PC-9 (cell line): ENCODE data around the gene RFXANK. TPM values are rescaled to one million over a fixed set of nuclear protein-coding genes. Genes with fewer than 3 reads are reported as not detected.

Experiments
- BruUV-seq: library from RNA; stranded (reverse); fragments of 400-500 nt; replicated peaks from 2 replicates; lab custom pipeline; 2021; lab: Mats Ljungman, UMichigan
- CTCF ChIA-PET: fragments of 300-600 bp; sonication (Branson Sonifier 250); formaldehyde crosslinking; loops from one replicate; lab custom pipeline; 2022; ENCODE audit warnings: antibody characterized with exemption; lab: Charles Lee
- POLR2A ChIA-PET: fragments of 300-600 bp; sonication (Branson Sonifier 250); formaldehyde crosslinking; loops from one replicate; lab custom pipeline; 2022; ENCODE audit warnings: antibody characterized with exemption; ENCODE audit not compliant: unreplicated experiment; lab: Charles Lee
- DNase-seq, 2 experiments: peaks; one replicate each; pipeline versions ENCODE4 v3.0.0 to v3.0.0-alpha.2; 2015 to 2022; ENCODE audit warnings: mixed read lengths in 1 of 2
- H2AFZ ChIP-seq: fragments of 200-600 bp; sonication (generic); 2 replicates; pipeline ENCODE4 v1.8.1; 2017; ENCODE audit warnings: antibody characterized with exemption
- H3F3A ChIP-seq: fragments of 200-600 bp; sonication (generic); 2 replicates; pipeline ENCODE4 v1.8.1; 2017; ENCODE audit warnings: antibody characterized with exemption, mild to moderate bottlenecking, low read depth; ENCODE audit not compliant: insufficient read depth
- H3K27ac ChIP-seq: fragments of 200-600 bp; sonication (generic); 2 replicates; pipeline ENCODE4 v1.6.1; 2016; ENCODE audit warnings: mixed run types
- H3K27me3 ChIP-seq: fragments of 200-600 bp; sonication (generic); 2 replicates; pipeline ENCODE4 v1.6.1; 2016; ENCODE audit warnings: low read depth, mixed run types; ENCODE audit not compliant: insufficient read depth
- H3K36me3 ChIP-seq: fragments of 200-600 bp; sonication (generic); 2 replicates; pipeline ENCODE4 v1.6.1; 2016; ENCODE audit warnings: low read depth, mixed run types
- H3K4me1 ChIP-seq: fragments of 200-600 bp; sonication (generic); replicated peaks from 2 replicates; pipeline ENCODE4 v1.6.1; 2016; ENCODE audit warnings: mixed run types; ENCODE audit not compliant: insufficient read depth
- H3K4me2 ChIP-seq: fragments of 200-600 bp; sonication (generic); 2 replicates; pipeline ENCODE4 v1.6.1; 2017; ENCODE audit warnings: mixed run types
- H3K4me3 ChIP-seq: fragments of 200-600 bp; sonication (generic); 2 replicates; pipeline ENCODE4 v1.6.1; 2016; ENCODE audit warnings: mixed run types
- H3K79me2 ChIP-seq: fragments of 200-600 bp; sonication (generic); 2 replicates; pipeline ENCODE4 v1.6.1; 2017; ENCODE audit warnings: low read depth, mixed run types
- H3K9me2 ChIP-seq: fragments of 200-600 bp; sonication (generic); 2 replicates; pipeline ENCODE4 v1.8.1; 2017; ENCODE audit warnings: mild to moderate bottlenecking; ENCODE audit not compliant: insufficient read depth
- H3K9me3 ChIP-seq: fragments of 200-600 bp; sonication (generic); 2 replicates; pipeline ENCODE4 v1.8.1; 2016; ENCODE audit warnings: low read depth; ENCODE audit not compliant: insufficient read depth
- H4K20me1 ChIP-seq: fragments of 200-600 bp; sonication (generic); 2 replicates; pipeline ENCODE4 v1.8.1; 2017; ENCODE audit not compliant: insufficient read depth
- CTCF ChIP-seq: fragments of 200-600 bp; sonication (generic); conservative IDR thresholded peaks from 2 replicates; pipeline ENCODE4 v1.6.1; 2017; ENCODE audit warnings: mixed run types, antibody characterized with exemption, mild to moderate bottlenecking, moderate library complexity
- EZH2 ChIP-seq: fragments of 200-600 bp; sonication (generic); IDR thresholded peaks from 2 replicates; pipeline ENCODE4 v1.8.0; 2017; ENCODE audit warnings: antibody characterized with exemption, low read depth
- intact Hi-C: fragments of 100-400 bp; cut with micrococcal nuclease; formaldehyde crosslinking; loops from one replicate; pipeline ENCODE4 v1.10.0; 2022; ENCODE audit not compliant: unreplicated experiment
- total RNA-seq: library from RNA; stranded (reverse); gene quantifications from 2 replicates; pipeline ENCODE4 v1.2.3, GENCODE V29; 2021

Gene RFXANK
- total RNA-seq, 1 experiment from 2014 or later, result 132 TPM

DNA sequence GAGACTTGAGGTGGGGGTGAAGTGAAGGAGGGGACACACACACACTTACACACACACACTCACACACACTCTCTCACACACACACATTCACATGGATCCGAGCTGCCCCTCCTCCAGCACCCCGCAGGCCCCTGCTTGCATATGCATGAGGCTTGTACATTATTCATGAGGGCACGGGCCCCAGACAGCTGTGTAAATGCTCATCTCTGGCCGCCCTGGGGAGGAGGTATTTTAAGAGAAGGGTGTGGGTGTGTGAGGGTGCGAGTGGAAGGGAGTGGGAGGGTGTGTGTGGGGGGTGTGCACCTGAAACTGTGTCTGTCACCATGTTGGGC, 22.1 kb downstream of the RFXANK start:
- Histone ChIP-seq H3K27ac (no peak overlapping the region), H2AFZ (no peak overlapping the region), H3K36me3 (no peaks in the 10 kb centered on the region), H3K79me2 (no peaks in the 10 kb centered on the region), H3F3A (no peaks in the 10 kb centered on the region; the same call in 1 of the 2 replicates), H3K9me2 (no peaks in the 10 kb centered on the region), H3K27me3 (peaks cover 54% of the 10 kb centered on the region), H3K4me3 (no peak overlapping the region), H3K4me2 (no peak overlapping the region), H3K9me3 (no peaks in the 10 kb centered on the region), H3K4me1 (no peaks in the 10 kb centered on the region), H4K20me1 (no peaks in the 10 kb centered on the region; the same call in 1 of the 2 replicates)
- POLR2A ChIA-PET, result no interaction called here
- CTCF ChIA-PET, result no interaction called here
- intact Hi-C loops, result no loop called here
- DNase-seq, result no peak
- TF ChIP-seq EZH2 (no peak), CTCF (no peak)
- no TSS peak for BruUV-seq

- Histone ChIP-seq H3K27ac (no peak overlapping the region), H3K27me3 (peaks cover 62% of the 10 kb centered on the region), H3K9me2 (no peaks in the 10 kb centered on the region), H3K4me2 (no peak overlapping the region), H4K20me1 (no peaks in the 10 kb centered on the region; the same call in 1 of the 2 replicates), H2AFZ (no peak overlapping the region), H3F3A (no peaks in the 10 kb centered on the region; the same call in 1 of the 2 replicates), H3K9me3 (no peaks in the 10 kb centered on the region), H3K36me3 (no peaks in the 10 kb centered on the region), H3K4me1 (no peaks in the 10 kb centered on the region), H3K79me2 (no peaks in the 10 kb centered on the region), H3K4me3 (no peak overlapping the region)
- DNase-seq, result peak in 1 of 2 experiments; percentile 48
- TF ChIP-seq EZH2 (no peak), CTCF (no peak)
- ChIA-PET POLR2A (no interaction called here), CTCF (no interaction called here)
- intact Hi-C loops, result no loop called here
- BruUV-seq, result no TSS peak
Measured at GRCh38 chr19:19214892-19215291, 22.8 kb downstream of the RFXANK start.

- Histone ChIP-seq H3K36me3 (no peaks in the 10 kb centered on the region), H3K4me2 (no peak overlapping the region), H3K4me1 (no peaks in the 10 kb centered on the region), H3K27me3 (peaks cover 65% of the 10 kb centered on the region), H3K79me2 (no peaks in the 10 kb centered on the region), H2AFZ (no peak overlapping the region), H3K27ac (no peak overlapping the region), H3K9me3 (no peaks in the 10 kb centered on the region), H3F3A (no peaks in the 10 kb centered on the region; the same call in 1 of the 2 replicates), H4K20me1 (no peaks in the 10 kb centered on the region; the same call in 1 of the 2 replicates), H3K4me3 (no peak overlapping the region), H3K9me2 (no peaks in the 10 kb centered on the region)
- TF ChIP-seq EZH2, result no peak
- no peak for TF ChIP-seq CTCF
- ChIA-PET POLR2A (no interaction called here), CTCF (interaction anchor here (0.6 kb wide), 1 partner anchor 41 kb away, joined by 3 read pairs; no protein-coding TSS in a partner anchor)
- intact Hi-C loops, result no loop called here
- no peak for DNase-seq
- BruUV-seq, result no TSS peak
Measured at GRCh38 chr19:19215792-19216191, 23.7 kb downstream of the RFXANK start.
